HCEC 1CT (cell line): Measurements from ENCODE around the gene TMEM163.
A peak's percentile ranks its signal among the peaks of the same experiment; 100 is the strongest.

Experiments used
- DNase-seq: peaks from one replicate; pipeline ENCODE4 v3.0.0-alpha.2; 2017

The TMEM163 gene

DNA sequence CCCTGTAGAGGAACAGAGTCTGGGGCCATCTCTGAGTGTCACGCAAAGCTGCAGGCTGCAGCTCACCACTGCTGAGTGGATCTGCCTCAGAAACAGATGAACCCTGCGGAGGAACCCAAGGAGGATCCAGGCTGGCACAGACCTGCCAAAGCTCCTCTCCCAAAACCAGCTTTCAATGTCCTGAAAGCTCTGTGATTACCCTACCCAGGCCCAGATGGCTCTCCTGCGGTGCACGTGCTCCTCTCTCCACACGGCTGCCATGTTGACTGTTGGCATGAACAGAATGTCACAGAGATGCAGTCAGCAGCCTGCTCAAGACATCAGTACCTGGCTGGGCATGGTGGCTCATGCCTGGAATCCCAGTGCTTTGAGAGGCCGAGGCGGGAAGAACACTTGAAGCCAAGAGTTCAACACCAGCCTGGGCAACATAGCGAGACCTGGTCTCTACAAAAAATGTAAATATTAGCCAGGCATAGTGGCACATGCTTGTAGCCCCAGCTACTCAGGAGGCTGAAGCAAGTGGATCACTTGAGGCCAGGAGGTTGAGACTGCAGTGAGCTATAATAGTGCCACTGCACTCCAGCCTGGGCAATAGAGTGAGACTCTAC, 248.1 kb downstream of the TMEM163 start:
- no peak for DNase-seq

DNA sequence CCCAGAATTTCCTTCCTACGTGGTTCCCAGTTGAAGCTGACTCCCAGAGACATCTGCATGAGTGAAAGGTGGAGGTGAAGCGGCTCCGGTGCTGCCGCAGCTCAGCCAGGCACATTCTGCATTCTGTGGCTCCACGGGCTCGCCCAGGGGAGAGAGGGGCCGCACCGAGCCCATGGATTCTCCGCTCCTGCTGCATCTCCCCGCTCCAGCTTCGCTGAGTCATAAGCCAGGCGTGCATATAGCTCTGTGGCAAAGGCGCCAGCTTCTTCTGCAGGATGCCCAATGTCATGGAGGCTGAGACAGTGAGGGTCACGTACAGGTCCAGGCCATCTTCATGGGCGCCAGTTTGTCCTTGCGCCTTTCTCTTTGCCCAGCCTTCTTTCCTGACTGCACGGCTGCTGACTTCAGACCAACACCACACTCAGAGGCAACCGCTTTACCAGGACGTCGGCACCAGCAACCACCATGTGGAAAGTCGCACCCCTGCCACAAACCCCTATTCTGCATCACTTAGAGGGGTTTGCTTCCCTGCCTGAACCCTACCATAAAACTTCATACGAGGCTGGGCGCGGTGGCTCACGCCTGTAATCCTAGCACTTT, 249.2 kb downstream of the TMEM163 start:
- no peak for DNase-seq

DNA sequence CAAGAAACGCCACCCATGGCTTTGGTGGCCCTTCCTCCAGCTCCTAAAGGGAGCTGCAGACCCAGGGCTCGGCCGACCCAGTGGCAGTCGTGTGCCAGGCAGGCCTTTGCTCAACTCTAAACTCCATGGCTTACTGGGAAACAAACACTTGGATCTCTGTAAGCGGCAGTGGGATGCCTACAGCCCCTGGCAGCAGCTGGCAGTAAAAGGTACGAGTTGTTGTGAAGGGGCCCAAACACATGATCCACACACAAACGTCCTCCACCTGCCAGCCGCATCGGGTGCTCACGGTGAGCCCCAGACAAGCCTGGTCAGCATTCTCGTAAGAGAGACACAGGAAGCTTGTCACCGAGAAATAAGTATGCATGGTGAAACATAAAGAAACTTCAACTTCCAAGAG, 250.0 kb downstream of the TMEM163 start:
- no peak for DNase-seq

DNA sequence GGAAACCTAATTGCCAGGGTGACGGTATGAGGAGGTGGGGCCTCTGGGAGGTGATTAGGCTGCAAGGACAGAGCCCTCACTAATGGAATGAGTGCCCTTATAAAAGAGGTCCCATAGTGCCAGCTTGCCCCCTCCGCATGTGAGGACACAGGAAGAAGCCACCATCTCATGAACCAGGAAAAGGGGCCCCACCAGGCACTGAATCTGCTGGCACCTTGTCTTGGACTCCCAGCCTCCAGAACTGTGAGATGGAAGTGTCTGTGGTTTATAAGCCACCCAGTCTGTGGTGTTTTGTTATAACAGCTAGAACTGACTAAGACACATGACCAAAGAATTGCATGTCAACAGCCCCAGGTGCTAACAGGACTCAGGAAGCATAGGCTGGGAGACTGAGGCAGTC, 250.6 kb downstream of the TMEM163 start:
- no peak for DNase-seq

DNA sequence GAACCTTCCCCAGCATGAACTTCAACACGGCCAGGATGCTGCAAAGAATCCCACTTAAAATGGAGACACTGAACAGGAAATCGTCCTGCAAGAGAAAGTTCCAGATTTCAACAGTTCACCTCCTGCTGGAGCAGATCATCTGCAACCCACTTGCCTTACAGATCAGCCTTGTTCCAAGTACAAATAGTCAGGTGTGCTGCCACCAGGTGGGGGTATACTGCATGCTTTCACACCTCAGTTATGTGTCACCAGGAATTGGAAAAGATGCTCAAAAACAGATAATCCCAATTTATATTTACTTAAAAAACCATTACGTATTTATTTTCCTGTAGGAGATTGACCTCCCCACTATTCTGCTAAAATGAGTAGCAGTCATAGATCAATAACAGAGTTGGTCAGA, 252.7 kb downstream of the TMEM163 start:
- peak; percentile 12 for DNase-seq

DNA sequence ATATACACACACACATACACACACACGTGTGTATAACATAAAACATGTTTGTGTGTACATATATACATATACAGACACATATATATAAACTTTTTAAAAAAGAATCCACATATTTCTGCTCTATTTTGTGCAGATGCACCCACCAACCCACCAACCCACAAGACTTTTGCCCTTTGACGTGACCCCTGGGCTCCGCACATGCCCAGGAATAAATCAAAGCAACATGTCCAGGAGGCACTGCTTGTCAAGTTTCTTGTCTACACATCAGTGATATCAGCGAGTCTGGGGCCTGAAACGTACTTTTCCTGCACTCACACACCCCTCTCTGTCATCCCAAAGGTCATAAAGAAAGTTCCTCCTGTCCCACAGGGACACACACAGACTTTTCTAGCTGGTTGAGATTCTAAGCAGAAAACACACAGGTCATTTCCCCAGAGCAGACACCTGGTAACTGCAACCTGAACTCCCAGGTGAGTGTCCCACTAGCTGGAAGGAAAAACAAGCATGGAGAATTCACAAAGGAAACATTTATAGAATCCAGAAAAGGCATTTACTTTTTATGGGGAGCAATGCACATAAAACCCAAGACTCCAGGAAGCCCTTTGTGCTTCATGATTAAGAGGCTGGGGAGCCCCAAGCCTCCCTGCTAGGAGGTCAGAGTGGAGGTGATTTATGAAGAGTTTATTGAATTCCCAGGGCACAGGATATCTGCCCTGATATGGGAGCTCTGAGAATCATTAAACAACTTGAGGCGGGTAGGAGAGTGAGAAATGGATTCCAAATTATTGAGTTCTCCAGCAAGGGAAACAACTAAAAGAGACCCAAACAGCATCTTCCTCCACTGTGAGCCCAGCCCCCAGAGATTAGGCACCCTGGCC, 253.3 kb downstream of the TMEM163 start:
- no peak for DNase-seq

DNA sequence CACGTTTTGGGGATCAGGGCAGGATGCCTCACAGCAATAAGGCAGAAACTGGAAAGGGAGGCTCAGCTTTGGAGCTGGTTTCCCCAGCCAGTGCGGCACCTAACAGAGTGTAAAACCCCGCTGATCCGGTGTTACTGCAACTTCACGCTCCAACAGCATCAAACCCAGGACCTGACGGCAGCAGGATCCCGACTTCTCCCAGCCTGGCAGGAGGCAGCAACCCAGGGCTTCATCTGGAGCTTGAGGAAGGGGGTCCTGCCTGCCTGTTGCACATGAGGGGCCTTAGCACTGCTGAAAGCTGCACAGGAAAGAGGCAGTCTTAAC, 255.1 kb downstream of the TMEM163 start:
- DNase-seq, result no peak

DNA sequence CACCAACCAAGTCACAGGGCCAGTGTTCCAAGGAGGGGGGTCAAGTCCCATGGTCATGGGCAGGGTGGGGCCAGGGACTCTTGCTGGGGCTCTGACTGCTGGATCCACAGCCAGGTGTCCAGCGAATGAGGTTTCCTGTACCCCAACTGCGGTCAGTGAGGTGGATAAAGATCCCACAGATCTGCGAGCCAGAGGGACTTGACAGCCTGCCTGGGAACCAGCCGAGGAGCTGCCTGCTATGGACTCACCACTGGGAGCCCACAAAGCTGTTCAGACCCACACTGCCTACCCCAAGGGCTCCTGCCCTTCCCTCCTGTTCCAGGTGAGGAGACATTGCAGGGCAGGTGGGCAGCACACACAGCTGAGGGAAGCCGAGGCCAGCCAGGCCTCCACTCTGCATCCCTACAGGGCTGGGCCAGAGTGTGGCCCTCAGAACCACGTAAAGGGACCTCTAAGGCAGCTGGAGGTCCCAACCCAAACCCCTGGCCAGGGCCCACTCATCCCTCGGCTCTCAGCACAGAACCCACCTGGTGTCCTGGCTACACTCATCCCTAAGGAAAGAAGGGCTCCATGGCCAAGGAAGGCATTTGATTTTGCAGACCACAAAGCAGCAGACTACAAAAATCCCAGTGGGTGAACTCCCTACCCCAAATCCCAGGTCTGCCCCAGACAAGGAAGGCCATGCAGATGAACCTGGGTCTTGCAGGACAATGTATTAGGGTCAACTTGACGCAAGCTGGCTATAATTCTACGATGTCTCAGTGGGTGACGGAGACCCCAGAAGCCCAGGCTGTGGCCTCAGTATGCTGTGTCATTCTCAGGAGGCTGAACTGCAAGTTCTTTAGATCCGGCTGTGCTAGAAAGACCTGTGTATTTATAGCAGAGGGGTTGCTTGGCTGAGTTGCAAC, 255.8 kb downstream of the TMEM163 start:
- no peak for DNase-seq

DNA sequence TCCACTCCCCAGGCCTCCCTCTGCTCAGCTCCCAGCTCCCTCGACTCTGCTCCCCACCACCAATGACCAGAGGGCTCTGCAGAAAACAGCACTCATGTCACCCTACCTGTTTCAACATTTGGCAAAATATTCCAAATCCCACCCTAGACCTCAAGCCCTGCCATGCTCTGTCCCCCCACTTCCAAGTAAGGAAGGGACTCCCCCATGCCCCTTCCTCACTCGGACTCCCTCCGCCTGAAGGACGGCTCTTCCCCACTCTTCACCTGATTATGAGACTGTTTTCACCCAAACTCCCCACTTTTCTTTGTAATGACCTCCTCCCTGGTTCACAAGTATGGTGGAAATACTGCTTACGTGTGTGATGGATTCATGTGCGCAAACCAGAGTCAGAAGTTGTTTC, 256.5 kb downstream of the TMEM163 start:
- no peak for DNase-seq

DNA sequence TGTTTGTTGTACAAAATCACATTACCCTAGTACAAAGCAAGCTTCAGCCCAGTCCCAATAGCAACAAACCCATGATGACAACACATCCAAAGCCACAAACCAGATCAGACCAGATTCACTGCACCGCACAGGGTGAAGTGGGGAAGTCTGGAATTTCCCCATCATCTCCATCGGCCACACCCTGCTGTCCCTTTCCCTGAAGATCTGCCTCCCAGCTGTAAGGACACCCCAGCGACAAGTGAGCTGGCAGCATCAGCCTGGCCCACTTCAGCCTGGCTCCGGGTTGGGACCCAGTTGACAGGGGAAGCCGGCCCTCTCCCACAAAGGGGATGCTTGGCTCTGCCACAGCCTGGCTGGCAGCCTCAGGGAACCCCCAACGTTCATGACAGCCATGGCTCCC, 257.3 kb downstream of the TMEM163 start:
- DNase-seq, result no peak

DNA sequence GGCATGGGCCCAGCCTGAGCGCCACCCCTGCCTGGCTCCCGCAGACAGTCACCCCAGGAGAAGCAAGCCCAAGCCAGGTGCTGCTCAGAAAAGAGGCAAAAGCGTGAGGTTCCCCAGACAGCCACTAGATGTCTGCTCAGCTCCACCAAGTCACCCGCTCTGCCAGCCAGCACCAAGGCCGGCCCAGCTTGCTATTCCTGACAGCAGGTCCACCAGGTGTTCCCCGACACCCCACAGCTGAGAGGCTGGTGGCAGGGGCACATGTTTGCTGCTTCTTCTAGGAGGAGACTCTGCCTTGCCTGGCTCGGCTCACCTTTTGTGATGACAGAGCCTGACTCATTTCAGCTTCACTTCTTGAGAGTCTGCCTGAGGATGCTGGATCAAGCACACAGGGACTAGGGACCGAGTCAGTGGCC, 258.2 kb downstream of the TMEM163 start:
- peak; percentile 47 for DNase-seq

DNA sequence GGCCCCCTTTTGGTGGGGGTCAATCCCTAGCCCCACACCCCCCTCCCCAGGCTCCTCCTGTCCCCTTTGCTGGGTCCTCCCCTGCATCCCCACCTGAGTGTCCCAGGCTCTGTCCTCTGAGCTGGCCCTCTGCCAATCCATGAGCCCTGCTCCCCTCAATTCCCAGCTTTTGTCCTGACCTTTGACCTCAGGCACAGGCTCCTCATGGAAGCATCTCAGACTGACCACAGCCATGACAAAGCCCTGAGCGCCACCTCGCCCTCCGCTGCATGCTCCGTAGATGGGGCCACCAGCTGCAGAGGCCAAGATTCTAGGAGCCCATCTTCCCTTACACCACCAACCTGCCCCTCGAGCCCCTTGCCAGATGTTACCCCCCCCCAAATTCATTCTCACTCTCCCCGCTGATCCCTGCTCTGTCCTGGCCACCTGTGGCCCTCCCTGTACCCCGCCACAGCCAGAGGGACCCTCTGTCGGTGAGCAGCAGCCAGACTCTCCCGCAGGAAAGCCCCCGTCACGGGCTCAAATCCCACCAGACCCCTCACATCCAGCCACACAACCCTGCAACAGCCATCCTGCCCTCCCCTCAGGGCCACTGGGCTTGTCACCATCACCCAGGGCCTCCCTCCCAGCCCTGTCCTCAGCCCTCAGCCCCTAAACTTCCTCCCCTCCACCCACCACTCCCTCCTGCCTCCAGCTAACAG, 258.9 kb downstream of the TMEM163 start:
- DNase-seq, result no peak

DNA sequence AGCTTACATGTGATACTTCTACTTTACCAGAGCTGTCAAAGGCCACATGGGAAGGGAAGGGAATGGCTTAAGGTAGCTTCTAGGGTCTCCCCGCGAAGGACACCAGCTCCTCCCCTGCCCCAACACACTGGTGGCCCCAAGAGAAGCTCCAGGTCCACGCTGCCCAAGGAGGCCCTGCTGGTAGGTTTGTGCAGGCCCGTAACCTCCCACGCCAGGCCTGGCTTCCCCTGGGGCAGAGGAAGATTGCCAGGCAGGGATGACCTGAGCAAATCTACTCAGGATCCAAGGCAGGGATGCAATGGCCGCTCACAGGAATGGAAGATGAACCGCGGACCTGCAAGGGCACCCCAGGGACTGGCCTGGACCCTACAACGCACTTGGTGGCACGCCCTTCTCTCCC, 259.9 kb downstream of the TMEM163 start:
- DNase-seq, result no peak

DNA sequence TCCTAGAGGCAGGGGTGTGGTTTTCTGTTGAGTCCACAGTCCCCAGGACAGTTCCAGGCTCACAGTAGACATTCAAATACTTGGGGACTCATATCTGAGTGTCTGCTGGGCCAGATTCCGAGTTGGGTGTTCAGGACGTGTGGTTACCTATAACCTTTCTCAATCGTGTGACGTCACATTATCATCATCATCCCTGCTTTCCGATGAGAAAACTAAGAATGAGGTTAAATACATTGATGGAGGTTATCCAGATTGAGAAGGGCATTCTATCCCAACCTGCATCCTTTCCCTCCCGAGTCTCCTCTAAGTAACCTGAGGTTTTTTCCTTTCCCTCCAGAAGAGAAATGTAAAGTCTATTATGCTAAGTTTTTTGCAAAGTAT, 260.3 kb downstream of the TMEM163 start:
- no peak for DNase-seq

DNA sequence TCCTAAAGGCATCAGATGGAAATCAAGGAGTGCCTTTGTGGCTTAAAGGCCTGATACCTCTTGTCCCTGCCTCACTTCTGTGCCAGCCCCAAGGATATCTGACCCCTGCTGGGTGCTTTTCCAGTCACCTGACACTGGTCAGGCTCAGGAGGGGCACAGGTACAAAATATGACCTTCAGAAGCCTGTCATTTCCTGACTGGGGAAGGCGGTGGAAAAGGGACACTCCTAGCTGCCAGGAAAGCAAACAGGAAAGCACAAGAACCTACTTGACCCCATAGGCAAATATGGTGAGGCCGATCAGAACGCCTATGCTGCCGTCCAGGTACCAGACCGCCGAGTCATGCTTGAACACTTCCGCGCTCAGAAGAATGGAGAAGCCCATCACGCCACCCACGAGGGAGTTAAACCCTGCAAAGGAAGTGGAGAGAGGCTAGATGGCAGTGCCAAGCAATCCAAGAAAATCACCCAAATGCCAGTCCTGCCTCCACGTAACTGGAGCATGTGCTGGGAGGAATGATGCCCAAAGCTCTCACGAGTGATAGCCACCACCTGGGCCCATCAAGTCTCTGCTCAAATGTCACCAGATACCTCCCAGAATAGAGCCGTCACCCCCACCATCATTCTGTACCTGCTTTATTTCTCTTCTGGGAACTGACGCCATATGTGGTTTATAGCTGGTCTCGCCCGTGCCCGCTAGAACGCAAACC, 260.9 kb downstream of the TMEM163 start:
- no peak for DNase-seq

DNA sequence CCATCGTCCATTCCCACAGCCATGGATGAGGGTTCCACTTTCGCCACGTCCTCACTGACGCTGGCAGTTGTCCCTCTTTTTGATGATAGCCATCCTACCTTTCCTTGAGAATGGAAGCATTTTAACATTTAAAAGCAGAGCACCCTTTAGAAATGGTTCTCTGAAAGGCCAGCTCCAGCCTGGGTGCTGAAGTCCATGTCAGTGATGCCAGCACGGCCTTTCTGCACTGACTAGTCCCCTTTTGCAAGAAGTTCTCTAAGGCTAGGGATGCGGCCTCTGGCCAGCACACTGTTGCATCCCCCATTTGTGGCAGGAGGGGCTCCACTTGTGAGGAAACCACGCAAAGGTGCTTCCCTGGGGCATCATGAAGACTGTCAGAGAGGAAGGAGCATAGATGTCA, 261.4 kb downstream of the TMEM163 start:
- no peak for DNase-seq

DNA sequence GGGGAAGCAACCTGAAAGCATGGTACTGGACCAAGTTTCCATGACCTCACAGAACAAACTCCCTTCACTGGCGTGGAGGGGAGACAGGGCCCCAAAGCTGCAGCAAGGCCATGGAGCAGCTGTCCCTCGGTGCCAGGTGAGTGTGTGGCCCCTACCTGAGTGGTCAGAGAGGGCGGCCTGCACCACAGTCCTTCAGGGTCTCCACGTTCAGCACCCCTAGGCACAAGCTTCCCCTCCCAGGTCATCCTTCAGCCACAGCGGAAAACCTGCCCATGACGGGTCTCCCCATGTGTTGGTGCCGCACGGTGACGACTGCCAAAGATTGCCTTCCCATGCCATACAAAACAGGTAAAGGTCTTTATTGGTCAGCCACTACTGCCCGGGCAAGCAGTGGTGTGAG, 263.4 kb downstream of the TMEM163 start:
- DNase-seq, result no peak

DNA sequence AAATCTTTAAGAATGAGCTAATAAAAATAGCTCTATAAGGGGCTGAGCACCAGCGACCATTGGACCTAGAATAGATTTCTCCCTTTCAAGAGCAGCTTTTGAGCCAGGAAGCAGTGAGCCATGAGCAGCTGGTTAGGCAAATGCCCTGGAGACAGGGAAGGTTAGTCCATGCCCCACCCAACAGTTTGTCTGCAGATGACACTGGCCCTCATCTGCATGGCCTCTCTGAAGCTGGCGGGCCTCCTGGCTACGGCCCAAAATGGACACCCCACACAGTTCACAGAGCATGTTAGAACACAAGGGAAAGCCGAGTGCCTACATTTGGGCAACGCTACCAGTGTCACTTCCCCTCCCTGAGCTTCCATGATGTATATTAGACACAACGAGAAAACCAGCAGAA, 263.9 kb downstream of the TMEM163 start:
- DNase-seq, result no peak

DNA sequence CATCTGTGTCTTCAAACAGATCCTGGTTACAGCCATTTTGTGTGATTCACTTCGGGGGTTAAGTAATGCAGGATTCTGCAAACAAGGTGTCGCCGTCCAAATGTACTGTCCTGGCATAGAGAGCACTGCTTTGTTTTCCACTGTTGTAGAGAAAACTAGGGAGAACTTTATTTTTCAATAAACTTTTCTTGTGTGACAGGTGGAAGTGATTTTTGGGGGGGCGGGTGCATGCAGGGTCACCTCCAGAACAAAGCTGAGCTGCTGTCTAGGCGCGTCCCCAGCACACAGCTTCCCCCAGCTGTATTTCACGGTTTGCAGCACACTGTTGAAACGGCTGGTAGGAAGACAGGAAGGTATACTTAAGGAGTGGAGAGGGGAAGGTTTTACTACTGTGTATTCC, 264.4 kb downstream of the TMEM163 start:
- DNase-seq, result no peak

DNA sequence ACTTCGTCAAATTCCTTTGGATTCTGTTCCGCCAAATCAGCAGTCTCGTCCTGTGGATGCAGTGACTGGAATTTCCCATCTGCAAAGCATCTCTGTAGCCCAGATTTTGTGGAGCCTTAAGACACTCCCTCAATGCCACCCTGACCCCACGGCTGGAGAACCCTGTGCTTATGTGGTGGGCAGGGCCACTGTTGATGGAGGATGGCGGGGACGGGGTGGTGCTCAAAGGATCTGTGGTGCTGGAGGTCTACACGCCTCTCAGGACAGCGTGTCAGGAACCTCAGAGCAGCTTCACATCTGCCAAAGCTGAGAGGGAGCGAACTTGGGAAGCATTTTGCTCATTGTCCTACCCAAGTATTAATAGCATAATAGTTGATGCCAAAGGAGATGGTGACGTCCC, 264.8 kb downstream of the TMEM163 start:
- DNase-seq, result no peak

DNA sequence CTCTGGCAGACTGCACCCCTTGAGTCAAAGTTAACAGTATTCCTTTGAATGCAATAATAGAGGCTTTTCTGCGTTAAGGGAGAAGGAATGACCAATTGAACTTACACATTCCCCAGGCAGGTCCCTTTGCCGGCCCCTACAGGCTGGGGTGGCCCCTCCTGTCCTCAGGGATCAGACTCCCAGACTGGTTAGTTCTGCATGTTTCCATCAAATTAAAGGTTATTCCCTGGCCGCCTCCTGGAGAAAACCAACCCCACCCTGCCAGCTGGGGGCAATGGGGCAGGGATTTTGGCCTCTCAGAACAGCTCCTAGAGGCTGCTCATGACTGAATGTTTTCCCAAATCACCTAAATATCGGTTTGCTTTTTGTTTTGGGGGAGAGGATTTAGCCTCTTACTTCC, 265.3 kb downstream of the TMEM163 start:
- no peak for DNase-seq
